ENCODE data around the gene SNTB2. TPM values are rescaled to one million over a fixed set of nuclear protein-coding genes. Genes with fewer than 3 reads are reported as not detected.

Gene SNTB2
- total RNA-seq, 4 donors from 2014 or later: 14.2 to 31.4 (median 24.1) TPM

DNA sequence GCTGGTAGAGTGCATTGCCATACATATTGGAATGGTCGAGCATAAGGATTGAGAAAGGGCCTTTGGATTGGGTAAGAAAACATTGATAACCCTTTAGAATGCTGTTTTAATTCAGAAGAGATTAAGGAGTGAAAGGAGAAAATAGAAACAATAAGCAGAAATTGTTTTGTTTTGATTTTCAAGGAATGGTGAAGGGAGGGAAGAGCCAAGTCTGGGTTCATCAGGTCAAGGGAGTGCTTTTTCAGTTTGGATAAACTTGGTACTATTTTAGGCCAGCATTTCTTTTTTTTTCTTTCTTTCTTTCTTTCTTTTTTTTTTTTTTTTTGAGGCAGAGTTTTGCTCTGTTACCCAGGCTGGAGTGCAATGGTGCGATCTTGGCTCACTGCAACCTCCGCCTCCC is 50.3 kb downstream of the SNTB2 start:
- intact Hi-C loops (cut with DNase I; ENCODE audit: low total_unique reads) (no loop called here), in situ Hi-C loops (cut with MboI; ENCODE audit: low pct_ligation_motif_present in 1 of 4, low pct_unique_long_range_greater_than_20kb in 1 of 4, low sequenced_read_pairs in 3 of 4) (no loop called here)
- 75 to 89% methylated on average over 1 to 3 of the region's 3 CpGs for WGBS, 2 donors (ENCODE audit: low coverage in 1 of 2)

DNA sequence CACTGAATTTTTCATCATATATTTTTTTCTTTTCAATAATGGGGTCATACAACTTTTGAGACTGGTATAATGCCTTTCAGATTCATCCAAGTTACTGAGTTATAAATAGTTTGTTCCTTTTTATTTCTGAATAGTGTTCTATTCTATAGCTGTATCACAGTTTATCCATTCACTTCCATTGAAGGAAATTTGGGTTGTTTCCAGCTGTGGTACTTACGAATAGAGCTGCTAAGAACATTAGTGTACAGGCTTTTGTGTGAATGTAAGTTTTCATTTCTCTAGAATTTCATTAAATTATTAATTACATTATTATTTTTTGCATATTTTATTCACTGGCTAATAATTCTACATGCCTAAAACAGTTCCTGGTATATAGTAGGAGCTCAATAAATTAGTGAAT is 52.9 kb downstream of the SNTB2 start:
- Histone ChIP-seq H3K27me3 (no peaks in the 10 kb centered on the region), H3K27ac (no peak overlapping the region), H3K9me3 (no peaks in the 10 kb centered on the region), H3K4me3 (no peak overlapping the region), H3K36me3 (no peaks in the 10 kb centered on the region), H3K4me1 (peaks cover 0 to 17% (median 0%) of the 10 kb centered on the region in 4 donors)
- no peak for DNase-seq
- in situ Hi-C loops (cut with MboI; ENCODE audit: low pct_ligation_motif_present in 1 of 4, low pct_unique_long_range_greater_than_20kb in 1 of 4, low sequenced_read_pairs in 3 of 4): no loop called here
- WGBS, 2 donors (ENCODE audit: low coverage in 1 of 2): 43 to 78% methylated on average over 1 of the region's 1 CpG
- intact Hi-C loops (cut with DNase I; ENCODE audit: low total_unique reads): no loop called here
- TF ChIP-seq EP300 (IDR thresholded peaks at IDR 0.05; ENCODE audit: low read depth): no peak
- no peak for TF ChIP-seq POLR2AphosphoS5 (IDR thresholded peaks at IDR 0.05)
- TF ChIP-seq, protein P1, sequence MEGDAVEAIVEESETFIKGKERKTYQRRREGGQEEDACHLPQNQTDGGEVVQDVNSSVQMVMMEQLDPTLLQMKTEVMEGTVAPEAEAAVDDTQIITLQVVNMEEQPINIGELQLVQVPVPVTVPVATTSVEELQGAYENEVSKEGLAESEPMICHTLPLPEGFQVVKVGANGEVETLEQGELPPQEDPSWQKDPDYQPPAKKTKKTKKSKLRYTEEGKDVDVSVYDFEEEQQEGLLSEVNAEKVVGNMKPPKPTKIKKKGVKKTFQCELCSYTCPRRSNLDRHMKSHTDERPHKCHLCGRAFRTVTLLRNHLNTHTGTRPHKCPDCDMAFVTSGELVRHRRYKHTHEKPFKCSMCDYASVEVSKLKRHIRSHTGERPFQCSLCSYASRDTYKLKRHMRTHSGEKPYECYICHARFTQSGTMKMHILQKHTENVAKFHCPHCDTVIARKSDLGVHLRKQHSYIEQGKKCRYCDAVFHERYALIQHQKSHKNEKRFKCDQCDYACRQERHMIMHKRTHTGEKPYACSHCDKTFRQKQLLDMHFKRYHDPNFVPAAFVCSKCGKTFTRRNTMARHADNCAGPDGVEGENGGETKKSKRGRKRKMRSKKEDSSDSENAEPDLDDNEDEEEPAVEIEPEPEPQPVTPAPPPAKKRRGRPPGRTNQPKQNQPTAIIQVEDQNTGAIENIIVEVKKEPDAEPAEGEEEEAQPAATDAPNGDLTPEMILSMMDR (IDR thresholded peaks at IDR 0.05): no peak
- TF ChIP-seq POLR2A (IDR thresholded peaks at IDR 0.05): no peak

More for the DNA sequence above, 50.3 kb downstream of the SNTB2 start:
- no peak for DNase-seq
- Histone ChIP-seq H3K36me3 (no peaks in the 10 kb centered on the region), H3K27ac (no peak overlapping the region), H3K27me3 (no peaks in the 10 kb centered on the region), H3K9me3 (no peaks in the 10 kb centered on the region), H3K4me3 (no peak overlapping the region), H3K4me1 (peaks cover 0 to 17% (median 0%) of the 10 kb centered on the region in 4 donors)
- TF ChIP-seq, protein P1 (IDR thresholded peaks at IDR 0.05): no peak
- TF ChIP-seq POLR2AphosphoS5 (IDR thresholded peaks at IDR 0.05): no peak
- no peak for TF ChIP-seq EP300 (IDR thresholded peaks at IDR 0.05; ENCODE audit: low read depth)
- no peak for TF ChIP-seq POLR2A (IDR thresholded peaks at IDR 0.05)

DNA sequence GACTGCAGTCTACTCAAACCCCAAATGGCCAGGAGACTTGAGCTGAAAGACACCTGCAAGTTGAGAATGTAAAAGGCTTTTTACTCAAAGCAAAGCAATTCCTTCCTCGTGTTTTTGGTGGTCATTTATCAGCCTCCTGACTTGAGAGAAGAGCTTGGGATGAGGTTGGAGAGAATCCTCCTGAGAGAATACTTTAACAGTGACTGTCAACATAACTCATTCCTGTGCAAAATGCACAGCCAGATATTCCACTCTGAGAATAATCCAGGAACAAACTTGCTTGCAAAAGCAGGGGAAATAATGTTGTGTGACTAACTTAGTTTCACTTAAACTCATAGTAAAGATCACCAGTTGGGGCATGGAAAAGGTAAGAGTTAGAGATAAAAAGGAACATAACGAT is 53.4 kb downstream of the SNTB2 start:
- in situ Hi-C loops (cut with MboI; ENCODE audit: low pct_ligation_motif_present in 1 of 4, low pct_unique_long_range_greater_than_20kb in 1 of 4, low sequenced_read_pairs in 3 of 4) (no loop called here), intact Hi-C loops (cut with DNase I; ENCODE audit: low total_unique reads) (no loop called here)
- Histone ChIP-seq H3K4me3 (no peak overlapping the region), H3K27me3 (no peaks in the 10 kb centered on the region), H3K36me3 (no peaks in the 10 kb centered on the region), H3K27ac (no peak overlapping the region), H3K9me3 (no peaks in the 10 kb centered on the region), H3K4me1 (peaks cover 0 to 17% (median 0%) of the 10 kb centered on the region in 4 donors)
- TF ChIP-seq EP300 (IDR thresholded peaks at IDR 0.05; ENCODE audit: low read depth): no peak
- TF ChIP-seq, protein P1 (IDR thresholded peaks at IDR 0.05): no peak
- TF ChIP-seq POLR2AphosphoS5 (IDR thresholded peaks at IDR 0.05): no peak
- TF ChIP-seq POLR2A (IDR thresholded peaks at IDR 0.05): no peak
- WGBS, 2 donors (ENCODE audit: low coverage in 1 of 2): 67 to 80% methylated on average over 1 to 2 of the region's 2 CpGs
- no peak for DNase-seq

DNA sequence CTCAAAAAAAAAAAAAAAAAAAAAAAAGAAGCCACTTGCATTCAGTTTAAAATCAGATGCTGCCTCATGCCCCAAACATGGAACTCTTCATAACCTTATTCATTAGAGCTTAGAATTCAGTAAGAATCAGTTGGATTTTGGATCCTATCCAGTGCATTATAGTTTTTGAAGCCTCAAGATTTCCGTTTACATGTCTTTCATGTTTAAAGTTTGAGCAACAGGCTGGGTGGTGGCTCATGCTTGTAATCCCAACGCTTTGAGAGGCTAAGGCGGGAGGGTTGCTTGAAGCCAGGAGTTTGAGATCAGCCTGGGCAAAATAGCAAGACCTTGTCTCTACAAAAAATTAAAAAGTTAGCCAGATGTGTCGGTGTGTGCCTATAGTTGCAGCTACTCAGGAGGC is 55.0 kb downstream of the SNTB2 start:
- in situ Hi-C loops (cut with MboI; ENCODE audit: low pct_ligation_motif_present in 1 of 4, low pct_unique_long_range_greater_than_20kb in 1 of 4, low sequenced_read_pairs in 3 of 4): no loop called here
- H3K9me3 ChIP-seq: no peaks in the 10 kb centered on the region
- no peak overlapping the region for H3K4me3 ChIP-seq
- no peak for DNase-seq
- TF ChIP-seq, protein P1 (IDR thresholded peaks at IDR 0.05): no peak
- TF ChIP-seq EP300 (IDR thresholded peaks at IDR 0.05; ENCODE audit: low read depth): no peak
- no peak for TF ChIP-seq POLR2AphosphoS5 (IDR thresholded peaks at IDR 0.05)
- TF ChIP-seq POLR2A (IDR thresholded peaks at IDR 0.05): no peak
- H3K4me1 ChIP-seq: peaks cover 0 to 12% (median 0%) of the 10 kb centered on the region in 4 donors
- intact Hi-C loops (cut with DNase I; ENCODE audit: low total_unique reads): no loop called here
- no peak overlapping the region for H3K27ac ChIP-seq
- 78 to 89% methylated on average over 3 to 4 of the region's 4 CpGs for WGBS, 2 donors (ENCODE audit: low coverage in 1 of 2)
- no peaks in the 10 kb centered on the region for H3K27me3 ChIP-seq
- H3K36me3 ChIP-seq: peaks cover 0 to 5% (median 2%) of the 10 kb centered on the region in 4 donors
